ENCODE measurements around the gene CDH4.

The CDH4 gene

DNA sequence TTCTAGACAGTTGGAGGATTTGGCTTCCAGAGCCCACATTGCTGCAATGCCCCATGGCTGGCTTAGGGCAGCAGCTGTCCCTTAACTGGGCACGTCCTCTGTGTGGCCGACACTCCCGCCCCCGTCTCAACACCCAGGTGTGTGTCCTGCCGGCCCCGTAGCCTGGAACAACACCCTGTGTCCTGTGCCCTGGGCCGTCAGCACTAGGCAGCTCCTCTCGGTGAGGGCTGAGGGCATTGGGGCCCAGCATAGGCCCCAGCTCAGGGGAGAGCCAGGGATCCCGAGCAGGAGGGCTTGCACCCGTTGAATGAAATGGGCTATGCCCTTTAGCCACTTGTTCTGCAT is 121.0 kb downstream of the CDH4 start (continued):
- TF ChIP-seq ZNF121 (tag by site-specific recombination; IDR thresholded peaks at IDR 0.05), result no peak
- no peak for TF ChIP-seq ZNF776 (tag by site-specific recombination; IDR thresholded peaks at IDR 0.05; ENCODE audit: borderline replicate concordance)
- no peak for TF ChIP-seq YY1 (tag by site-specific recombination; IDR thresholded peaks at IDR 0.05)
- TF ChIP-seq TRIM28 (IDR thresholded peaks at IDR 0.05; ENCODE audit: borderline replicate concordance, low read length), result no peak
- TF ChIP-seq ZNF571 (tag by site-specific recombination; IDR thresholded peaks at IDR 0.05), result no peak

DNA sequence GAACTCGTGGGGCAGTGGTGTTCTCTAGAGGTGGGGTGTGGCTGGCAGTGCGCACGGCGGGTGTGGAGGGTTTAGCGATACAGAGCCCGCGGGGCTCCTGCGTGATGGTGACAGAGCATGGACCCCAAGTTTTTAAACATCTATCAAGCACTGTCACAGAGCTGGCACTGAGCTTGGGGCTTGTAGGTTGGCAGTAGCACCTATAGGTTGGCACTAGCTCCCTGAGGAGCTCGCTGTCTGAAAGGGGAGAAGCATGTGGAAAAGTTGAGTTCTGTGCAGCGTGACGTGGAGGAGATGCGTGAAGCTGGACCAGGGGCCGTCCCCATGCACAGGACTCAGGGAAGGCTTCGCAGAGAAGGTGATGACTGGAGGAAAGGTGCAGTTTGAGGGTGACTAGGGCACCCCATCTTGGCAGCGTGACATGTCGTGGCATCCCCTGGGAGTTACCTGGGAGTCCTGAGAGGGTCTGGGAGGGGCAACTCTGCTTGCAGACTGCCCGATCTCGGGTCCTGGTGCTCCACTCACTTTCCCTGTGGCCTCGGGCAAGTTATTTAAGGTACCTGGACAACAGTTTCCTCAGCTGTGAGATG is 122.0 kb downstream of the CDH4 start:
- ChIA-PET POLR2A (no interaction called here), CTCF (interaction anchor here (0.6 kb wide), 1 partner anchor 490 kb away, joined by 3 read pairs; no protein-coding TSS in a partner anchor)
- Histone ChIP-seq H3K9me3 (ENCODE audit: control insufficient read depth, insufficient read depth, low read depth, low read length) (no peaks in the 10 kb centered on the region), H3K4me3 (ENCODE audit: low read depth, low read length) (no peak overlapping the region), H3K36me3 (ENCODE audit: control insufficient read depth in 2 of 2, insufficient read depth in 1 of 2, low read length in 2 of 2) (no peaks in the 10 kb centered on the region), H3K4me1 (ENCODE audit: control insufficient read depth, insufficient read depth, low read length) (no peaks in the 10 kb centered on the region), H3K27ac (ENCODE audit: extremely low read depth, low read depth, low read length) (no peak overlapping the region)
- TF ChIP-seq ZFP41 (tag by site-specific recombination; IDR thresholded peaks at IDR 0.05; ENCODE audit: borderline replicate concordance) (no peak), ZBTB20 (tag by site-specific recombination; IDR thresholded peaks at IDR 0.05) (no peak), ZNF558 (tag by site-specific recombination; IDR thresholded peaks at IDR 0.05) (no peak), WT1 (tag by site-specific recombination; IDR thresholded peaks at IDR 0.05) (no peak), ZBTB8A (tag by site-specific recombination; IDR thresholded peaks at IDR 0.05) (no peak), ZNF223 (tag by site-specific recombination; IDR thresholded peaks at IDR 0.05) (no peak), ZNF629 (tag by site-specific recombination; IDR thresholded peaks at IDR 0.05) (no peak), SCRT1 (tag by site-specific recombination; IDR thresholded peaks at IDR 0.05; ENCODE audit: borderline replicate concordance) (no peak), ZNF626 (tag by site-specific recombination; IDR thresholded peaks at IDR 0.05) (no peak), GLIS2 (tag by site-specific recombination; IDR thresholded peaks at IDR 0.05) (no peak), ZNF529 (tag by site-specific recombination; IDR thresholded peaks at IDR 0.05; ENCODE audit: insufficient replicate concordance) (no peak), ZSCAN30 (tag by site-specific recombination; IDR thresholded peaks at IDR 0.05) (no peak), OVOL3 (tag by site-specific recombination; IDR thresholded peaks at IDR 0.05) (no peak), ZNF157 (tag by site-specific recombination; IDR thresholded peaks at IDR 0.05) (no peak), ZNF660 (tag by site-specific recombination; IDR thresholded peaks at IDR 0.05) (no peak), ZBTB1 (tag by site-specific recombination; IDR thresholded peaks at IDR 0.05) (no peak), ZNF394 (tag by site-specific recombination; IDR thresholded peaks at IDR 0.05; ENCODE audit: borderline replicate concordance) (no peak)
- TF ChIP-seq, protein P1, sequence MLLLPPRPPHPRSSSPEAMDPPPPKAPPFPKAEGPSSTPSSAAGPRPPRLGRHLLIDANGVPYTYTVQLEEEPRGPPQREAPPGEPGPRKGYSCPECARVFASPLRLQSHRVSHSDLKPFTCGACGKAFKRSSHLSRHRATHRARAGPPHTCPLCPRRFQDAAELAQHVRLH (tag by site-specific recombination; IDR thresholded peaks at IDR 0.05), result no peak
- TF ChIP-seq, protein P2, sequence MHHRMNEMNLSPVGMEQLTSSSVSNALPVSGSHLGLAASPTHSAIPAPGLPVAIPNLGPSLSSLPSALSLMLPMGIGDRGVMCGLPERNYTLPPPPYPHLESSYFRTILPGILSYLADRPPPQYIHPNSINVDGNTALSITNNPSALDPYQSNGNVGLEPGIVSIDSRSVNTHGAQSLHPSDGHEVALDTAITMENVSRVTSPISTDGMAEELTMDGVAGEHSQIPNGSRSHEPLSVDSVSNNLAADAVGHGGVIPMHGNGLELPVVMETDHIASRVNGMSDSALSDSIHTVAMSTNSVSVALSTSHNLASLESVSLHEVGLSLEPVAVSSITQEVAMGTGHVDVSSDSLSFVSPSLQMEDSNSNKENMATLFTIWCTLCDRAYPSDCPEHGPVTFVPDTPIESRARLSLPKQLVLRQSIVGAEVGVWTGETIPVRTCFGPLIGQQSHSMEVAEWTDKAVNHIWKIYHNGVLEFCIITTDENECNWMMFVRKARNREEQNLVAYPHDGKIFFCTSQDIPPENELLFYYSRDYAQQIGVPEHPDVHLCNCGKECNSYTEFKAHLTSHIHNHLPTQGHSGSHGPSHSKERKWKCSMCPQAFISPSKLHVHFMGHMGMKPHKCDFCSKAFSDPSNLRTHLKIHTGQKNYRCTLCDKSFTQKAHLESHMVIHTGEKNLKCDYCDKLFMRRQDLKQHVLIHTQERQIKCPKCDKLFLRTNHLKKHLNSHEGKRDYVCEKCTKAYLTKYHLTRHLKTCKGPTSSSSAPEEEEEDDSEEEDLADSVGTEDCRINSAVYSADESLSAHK (tag by site-specific recombination; IDR thresholded peaks at IDR 0.05), result no peak
